ENCODE results near the gene MED31.

DNA sequence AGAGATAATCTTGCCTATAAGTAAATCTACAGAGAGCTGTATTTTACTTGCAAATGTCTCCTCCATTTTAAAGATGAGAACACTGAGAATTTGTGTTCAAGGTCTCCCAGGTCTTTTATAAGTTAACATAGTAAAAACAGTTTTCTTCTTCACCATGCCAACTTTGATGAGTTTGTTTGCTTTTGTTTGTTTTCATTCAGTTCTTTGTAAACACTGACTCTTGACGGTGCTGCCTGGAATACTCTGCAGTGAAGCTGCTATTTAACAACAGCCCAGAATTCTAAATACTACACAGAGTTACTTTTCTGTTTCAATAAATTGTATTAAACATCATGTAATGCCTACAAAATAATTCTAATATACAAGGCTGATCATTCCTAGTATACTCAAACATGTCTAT is 53.7 kb downstream of the MED31 start:
- TF ChIP-seq EZH2 (IDR thresholded peaks at IDR 0.05; ENCODE audit: insufficient read depth, poor library complexity, severe bottlenecking): no peak
- no peak for TF ChIP-seq EZH2phosphoT487 (IDR thresholded peaks at IDR 0.05; ENCODE audit: insufficient read depth, low read depth)
